H9 (cell line): ENCODE measurements around the gene CDC42EP3. TPM values are rescaled to one million over a fixed set of nuclear protein-coding genes. Genes with fewer than 3 reads are reported as not detected.

Experiments
- DNase-seq: peaks from one replicate; pipeline ENCODE4 v3.0.0-alpha.2; 2017
- H2AFZ ChIP-seq: one replicate; pipeline ENCODE4 v1.6.1; 2013; ENCODE audit warnings: mild to moderate bottlenecking, low read length, control low read depth, moderate library complexity
- H2AK5ac ChIP-seq: 2 replicates; pipeline ENCODE4 v1.6.1; 2013; ENCODE audit warnings: low read length, control low read depth, mixed read lengths; ENCODE audit not compliant: insufficient read length
- H2BK120ac ChIP-seq: one replicate; pipeline ENCODE4 v1.6.1; 2013; ENCODE audit warnings: low read depth, mild to moderate bottlenecking, low read length, control low read depth, inconsistent platforms; ENCODE audit not compliant: poor library complexity, severe bottlenecking
- H2BK12ac ChIP-seq: 2 replicates; pipeline ENCODE4 v1.6.1; 2013; ENCODE audit warnings: low read length, control low read depth, mixed read lengths, low read depth; ENCODE audit not compliant: insufficient read length
- H2BK15ac ChIP-seq: 2 replicates; pipeline ENCODE4 v1.6.1; 2013; ENCODE audit warnings: low read depth, low read length, control low read depth
- H2BK20ac ChIP-seq: one replicate; pipeline ENCODE4 v1.6.1; 2013; ENCODE audit warnings: low read depth, mild to moderate bottlenecking, low read length, control low read depth, inconsistent platforms; ENCODE audit not compliant: poor library complexity, severe bottlenecking
- H2BK5ac ChIP-seq: 2 replicates; pipeline ENCODE4 v1.6.1; 2013; ENCODE audit warnings: low read length, control low read depth, mixed read lengths; ENCODE audit not compliant: insufficient read length
- H3K14ac ChIP-seq: 2 replicates; pipeline ENCODE4 v1.6.1; 2013; ENCODE audit warnings: low read length, control low read depth; ENCODE audit not compliant: insufficient read depth
- H3K18ac ChIP-seq: 2 replicates; pipeline ENCODE4 v1.6.1; 2013; ENCODE audit warnings: low read depth, mild to moderate bottlenecking, mixed read lengths, low read length, control low read depth; ENCODE audit not compliant: insufficient read length
- H3K23ac ChIP-seq: 2 replicates; pipeline ENCODE4 v1.6.1; 2013; ENCODE audit warnings: low read length, control low read depth, mixed read lengths, low read depth; ENCODE audit not compliant: insufficient read length
- H3K23me2 ChIP-seq: 2 replicates; pipeline ENCODE4 v1.6.1; 2013; ENCODE audit warnings: low read depth, mild to moderate bottlenecking, mixed read lengths, low read length, control low read depth; ENCODE audit not compliant: insufficient read length, poor library complexity, severe bottlenecking
- H3K27ac ChIP-seq: 2 replicates; pipeline ENCODE4 v1.5.1; 2013; ENCODE audit warnings: low read length, control low read depth, mixed read lengths, low read depth; ENCODE audit not compliant: insufficient read length
- H3K27me3 ChIP-seq: 2 replicates; pipeline ENCODE4 v1.6.1; 2013; ENCODE audit warnings: low read length, control low read depth, inconsistent platforms; ENCODE audit not compliant: insufficient read depth
- H3K4ac ChIP-seq: 2 replicates; pipeline ENCODE4 v1.6.1; 2013; ENCODE audit warnings: low read depth, mild to moderate bottlenecking, control low read depth, inconsistent platforms, low read length, moderate library complexity
- H3K4me1 ChIP-seq: 2 replicates; pipeline ENCODE4 v1.6.1; 2013; ENCODE audit warnings: low read length, control low read depth, inconsistent platforms; ENCODE audit not compliant: insufficient read depth
- H3K4me2 ChIP-seq: 2 replicates; pipeline ENCODE4 v1.6.1; 2013; ENCODE audit warnings: low read length, control low read depth, mixed read lengths; ENCODE audit not compliant: insufficient read length, insufficient read depth
- H3K56ac ChIP-seq: 2 replicates; pipeline ENCODE4 v1.6.1; 2013; ENCODE audit warnings: low read depth, mild to moderate bottlenecking, mixed read lengths, low read length, control low read depth; ENCODE audit not compliant: insufficient read length
- H3K79me1 ChIP-seq: 2 replicates; pipeline ENCODE4 v1.6.1; 2013; ENCODE audit warnings: low read depth, mild to moderate bottlenecking, moderate library complexity, low read length, control low read depth, inconsistent platforms; ENCODE audit not compliant: insufficient read depth, poor library complexity, severe bottlenecking
- H3K79me2 ChIP-seq: 2 replicates; pipeline ENCODE4 v1.6.1; 2013; ENCODE audit warnings: low read length, control low read depth, inconsistent platforms; ENCODE audit not compliant: insufficient read depth
- H3K9ac ChIP-seq: 2 replicates; pipeline ENCODE4 v1.6.1; 2013; ENCODE audit warnings: low read length, control low read depth, mixed read lengths; ENCODE audit not compliant: insufficient read length; ENCODE audit errors: extremely low read depth
- H3K9me3 ChIP-seq: one replicate; pipeline ENCODE4 v1.6.1; 2013; ENCODE audit warnings: low read depth, low read length, inconsistent platforms; ENCODE audit not compliant: control insufficient read depth
- H3T11ph ChIP-seq: one replicate; pipeline ENCODE4 v1.6.1; 2013; ENCODE audit warnings: mild to moderate bottlenecking, low read length, control low read depth, inconsistent platforms
- H4K20me1 ChIP-seq: one replicate; pipeline ENCODE4 v1.6.1; 2013; ENCODE audit not compliant: control insufficient read depth, insufficient read length, insufficient read depth
- H4K5ac ChIP-seq: 2 replicates; pipeline ENCODE4 v1.6.1; 2013; ENCODE audit warnings: low read depth, mild to moderate bottlenecking, mixed read lengths, low read length, control low read depth; ENCODE audit not compliant: insufficient read length
- H4K8ac ChIP-seq: replicated peaks from 2 replicates; pipeline ENCODE4 v1.6.1; 2013; ENCODE audit warnings: low read length, control low read depth, mixed read lengths, low read depth; ENCODE audit not compliant: insufficient read length
- H4K91ac ChIP-seq: 2 replicates; pipeline ENCODE4 v1.6.1; 2013; ENCODE audit warnings: low read depth, mild to moderate bottlenecking, moderate library complexity, mixed read lengths, low read length, control low read depth; ENCODE audit not compliant: insufficient read length
- H3K27ac Mint-ChIP-seq, 3 experiments: 2 replicates in 2 of 3; 3 replicates in 1 of 3; pipeline ENCODE4 v1.8.0; 2020 to 2021; ENCODE audit warnings: mixed read lengths in 3 of 3, mild to moderate bottlenecking in 1 of 3, moderate library complexity in 1 of 3
- H3K27me3 Mint-ChIP-seq: 2 replicates; pipeline ENCODE4 v1.8.0; 2021; ENCODE audit warnings: low read depth, mild to moderate bottlenecking, moderate library complexity, mixed read lengths
- H3K36me3 Mint-ChIP-seq, 3 experiments: 2 replicates in 2 of 3; 3 replicates in 1 of 3; pipeline ENCODE4 v1.8.0; 2020 to 2021; ENCODE audit warnings: low read depth in 3 of 3, mixed read lengths in 3 of 3; ENCODE audit not compliant: insufficient read depth in 1 of 3
- H3K4me1 Mint-ChIP-seq, 2 experiments: 2 replicates each; pipeline ENCODE4 v1.8.0; 2020; ENCODE audit warnings: mixed read lengths in 2 of 2
- H3K4me3 Mint-ChIP-seq, 2 experiments: 2 replicates in 1 of 2; 3 replicates in 1 of 2; pipeline ENCODE4 v1.8.0; 2020 to 2021; ENCODE audit warnings: mild to moderate bottlenecking in 2 of 2, mixed read lengths in 2 of 2, moderate library complexity in 1 of 2
- H3K9me3 Mint-ChIP-seq, 2 experiments: 2 replicates in 1 of 2; 3 replicates in 1 of 2; pipeline ENCODE4 v1.8.0; 2020; ENCODE audit warnings: mild to moderate bottlenecking in 2 of 2, mixed read lengths in 2 of 2, moderate library complexity in 1 of 2
- whole genome bisulfite sequencing: extraction: QIAGEN DNeasy Blood & Tissue Kit; methylation state at CpG from one replicate; pipeline ENCODE4 v1.1.7; 2013; ENCODE audit warnings: missing lambda C conversion rate, low lambda C conversion rate, mixed read lengths; ENCODE audit not compliant: insufficient read length; ENCODE audit errors: extremely low coverage; 5-methylcytosine and 5-hydroxymethylcytosine counted together
- total RNA-seq: library from RNA; stranded (reverse); gene quantifications from 2 replicates; pipeline ENCODE4 v1.2.1, GENCODE V29; 2021
- TF ChIP-seq, protein P1 (sequence below): fragments of 200-600 bp; sonication (generic); conservative IDR thresholded peaks from 3 replicates; pipeline ENCODE4 v1.8.0; 2021; ENCODE audit warnings: antibody characterized with exemption, mild to moderate bottlenecking

Gene CDC42EP3
- total RNA-seq, 1 experiment from 2014 or later, result 61.5 TPM

DNA sequence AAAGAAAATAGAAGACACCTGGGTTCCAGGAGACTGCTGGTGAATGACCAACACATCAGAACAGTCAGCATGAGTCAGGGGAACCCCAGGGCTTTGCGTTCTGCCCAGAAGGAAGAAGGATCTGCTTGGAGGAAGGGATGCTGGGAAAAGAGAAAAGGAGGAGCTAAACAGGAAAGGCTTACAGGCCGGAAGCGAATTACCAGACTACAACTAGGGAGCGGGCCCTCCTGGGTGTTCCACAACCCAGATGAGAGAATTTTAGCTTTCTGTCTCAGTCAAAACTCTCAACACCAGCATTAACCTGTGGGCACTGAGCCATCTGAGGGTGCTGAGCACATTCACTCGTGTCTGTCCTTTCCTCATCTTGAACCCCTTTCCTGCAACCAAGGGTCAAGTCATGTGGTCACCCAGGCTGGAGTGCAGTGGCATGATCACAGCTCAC is 19.2 kb downstream of the CDC42EP3 start:
- TF ChIP-seq, protein P1, sequence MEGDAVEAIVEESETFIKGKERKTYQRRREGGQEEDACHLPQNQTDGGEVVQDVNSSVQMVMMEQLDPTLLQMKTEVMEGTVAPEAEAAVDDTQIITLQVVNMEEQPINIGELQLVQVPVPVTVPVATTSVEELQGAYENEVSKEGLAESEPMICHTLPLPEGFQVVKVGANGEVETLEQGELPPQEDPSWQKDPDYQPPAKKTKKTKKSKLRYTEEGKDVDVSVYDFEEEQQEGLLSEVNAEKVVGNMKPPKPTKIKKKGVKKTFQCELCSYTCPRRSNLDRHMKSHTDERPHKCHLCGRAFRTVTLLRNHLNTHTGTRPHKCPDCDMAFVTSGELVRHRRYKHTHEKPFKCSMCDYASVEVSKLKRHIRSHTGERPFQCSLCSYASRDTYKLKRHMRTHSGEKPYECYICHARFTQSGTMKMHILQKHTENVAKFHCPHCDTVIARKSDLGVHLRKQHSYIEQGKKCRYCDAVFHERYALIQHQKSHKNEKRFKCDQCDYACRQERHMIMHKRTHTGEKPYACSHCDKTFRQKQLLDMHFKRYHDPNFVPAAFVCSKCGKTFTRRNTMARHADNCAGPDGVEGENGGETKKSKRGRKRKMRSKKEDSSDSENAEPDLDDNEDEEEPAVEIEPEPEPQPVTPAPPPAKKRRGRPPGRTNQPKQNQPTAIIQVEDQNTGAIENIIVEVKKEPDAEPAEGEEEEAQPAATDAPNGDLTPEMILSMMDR, result no peak
- peaks cover 67 to 73% of the 10 kb centered on the region in 2 experiments for H3K4me1 Mint-ChIP-seq
- no peak overlapping the region for H4K91ac ChIP-seq
- H3K36me3 Mint-ChIP-seq, result peaks cover 28 to 55% (median 42%) of the 10 kb centered on the region in 3 experiments
- no peaks in the 10 kb centered on the region for H3K9me3 ChIP-seq
- no peaks in the 10 kb centered on the region for H4K20me1 ChIP-seq
- H4K5ac ChIP-seq, result no peak overlapping the region
- H3K4me2 ChIP-seq, result no peak overlapping the region
- peaks cover 26% of the 10 kb centered on the region for H3K4me1 ChIP-seq
- peaks cover 2% of the 10 kb centered on the region; the same call in 1 of the 2 replicates for H3K27me3 Mint-ChIP-seq
- peaks cover 2% of the 10 kb centered on the region; the same call in 1 of the 2 replicates for H3K27me3 ChIP-seq
- no peak overlapping the region for H3K4ac ChIP-seq
- peaks cover 17% of the 10 kb centered on the region for H3K79me1 ChIP-seq
- DNase-seq, result no peak
- no peak overlapping the region for H2BK120ac ChIP-seq
- no peak overlapping the region for H3K4me3 Mint-ChIP-seq
- WGBS, result no CpG with 5 or more reads among the region's 5 CpGs
- H3K9ac ChIP-seq, result no peak overlapping the region
- H2AK5ac ChIP-seq, result no peak overlapping the region
- no peak overlapping the region for H2AFZ ChIP-seq
- peaks cover 11 to 12% of the 10 kb centered on the region in 2 experiments for H3K9me3 Mint-ChIP-seq
- H2BK15ac ChIP-seq, result no peak overlapping the region
- no peak overlapping the region for H3K56ac ChIP-seq
- no peak overlapping the region for H3K14ac ChIP-seq
- H2BK20ac ChIP-seq, result no peak overlapping the region
- no peak overlapping the region for H3T11ph ChIP-seq
- H3K23ac ChIP-seq, result no peak overlapping the region
- no peaks in the 10 kb centered on the region for H3K23me2 ChIP-seq
- H2BK5ac ChIP-seq, result no peak overlapping the region
- H3K79me2 ChIP-seq, result peaks cover 11% of the 10 kb centered on the region; the same call in 1 of the 2 replicates
- H2BK12ac ChIP-seq, result no peak overlapping the region
- peak overlapping the region; percentile 20 to 89 (median 81); a peak in 5 of 7 replicates for H3K27ac Mint-ChIP-seq
- H4K8ac ChIP-seq, result no peak overlapping the region
- H3K27ac ChIP-seq, result no peak overlapping the region
- H3K18ac ChIP-seq, result no peak overlapping the region
